Measurements from ENCODE around the gene HNRNPA0.

The HNRNPA0 gene

GRCh38 chr5:137754961-137755762 is 999 bp upstream of the HNRNPA0 start:
- no peak for DNase-seq (ENCODE audit: low read depth)

- DNase-seq (ENCODE audit: low read depth): peak; percentile 26
Observed at GRCh38 chr5:137753691-137754187, 424 bp downstream of the HNRNPA0 start.

- peak; percentile 30 for DNase-seq (ENCODE audit: low read depth)
Observed at GRCh38 chr5:137752905-137753690, 1.1 kb downstream of the HNRNPA0 start.

GRCh38 chr5:137751869-137752491 is 2.2 kb downstream of the HNRNPA0 start:
- DNase-seq (ENCODE audit: low read depth): no peak

GRCh38 chr5:137750436-137750835 is 3.7 kb downstream of the HNRNPA0 start:
- DNase-seq (ENCODE audit: low read depth): no peak

GRCh38 chr5:137747848-137748247 is 6.3 kb downstream of the HNRNPA0 start:
- DNase-seq (ENCODE audit: low read depth): no peak

GRCh38 chr5:137743031-137743640 is 11.0 kb downstream of the HNRNPA0 start:
- DNase-seq (ENCODE audit: low read depth): peak; percentile 56

GRCh38 chr5:137741718-137742117 is 12.4 kb downstream of the HNRNPA0 start:
- no peak for DNase-seq (ENCODE audit: low read depth)

- DNase-seq (ENCODE audit: low read depth): no peak
Observed at GRCh38 chr5:137739737-137740136, 14.4 kb downstream of the HNRNPA0 start.

- no peak for DNase-seq (ENCODE audit: low read depth)
Observed at GRCh38 chr5:137738947-137739346, 15.2 kb downstream of the HNRNPA0 start.

- DNase-seq (ENCODE audit: low read depth): peak; percentile 26
Observed at GRCh38 chr5:137737349-137738131, 16.6 kb downstream of the HNRNPA0 start.

- DNase-seq (ENCODE audit: low read depth): no peak
Observed at GRCh38 chr5:137736496-137736895, 17.7 kb downstream of the HNRNPA0 start.

- no peak for DNase-seq (ENCODE audit: low read depth)
Observed at GRCh38 chr5:137735555-137736284, 18.4 kb downstream of the HNRNPA0 start, which contains the start of gene KLHL3. KLHL3 (minus strand) TSS chr5:137736089; CDS start chr5:137735646, 443 bp downstream.

- no peak for DNase-seq (ENCODE audit: low read depth)
Observed at GRCh38 chr5:137734962-137735554, 19.1 kb downstream of the HNRNPA0 start.

GRCh38 chr5:137734331-137734730 is 19.8 kb downstream of the HNRNPA0 start:
- DNase-seq (ENCODE audit: low read depth): no peak

GRCh38 chr5:137733922-137734321 is 20.2 kb downstream of the HNRNPA0 start:
- DNase-seq (ENCODE audit: low read depth): no peak

- no peak for DNase-seq (ENCODE audit: low read depth)
Observed at GRCh38 chr5:137733006-137733405, 21.2 kb downstream of the HNRNPA0 start.

GRCh38 chr5:137731176-137731575 is 23.0 kb downstream of the HNRNPA0 start:
- no peak for DNase-seq (ENCODE audit: low read depth)

GRCh38 chr5:137730336-137730735 is 23.8 kb downstream of the HNRNPA0 start:
- DNase-seq (ENCODE audit: low read depth): no peak

- DNase-seq (ENCODE audit: low read depth): no peak
Observed at GRCh38 chr5:137728048-137728447, 26.1 kb downstream of the HNRNPA0 start.

Data from T follicular helper cell (primary cell).